SKM-1 treated with dmso at 0.1 percent for 144 hours (cell line): ENCODE data around the gene NPY2R.

Experiments used
- DNase-seq: peaks from one replicate; lab custom pipeline; 2025; ENCODE audit not compliant: unreplicated experiment; lab: John Stamatoyannopoulos, UW

The NPY2R gene, protein sequence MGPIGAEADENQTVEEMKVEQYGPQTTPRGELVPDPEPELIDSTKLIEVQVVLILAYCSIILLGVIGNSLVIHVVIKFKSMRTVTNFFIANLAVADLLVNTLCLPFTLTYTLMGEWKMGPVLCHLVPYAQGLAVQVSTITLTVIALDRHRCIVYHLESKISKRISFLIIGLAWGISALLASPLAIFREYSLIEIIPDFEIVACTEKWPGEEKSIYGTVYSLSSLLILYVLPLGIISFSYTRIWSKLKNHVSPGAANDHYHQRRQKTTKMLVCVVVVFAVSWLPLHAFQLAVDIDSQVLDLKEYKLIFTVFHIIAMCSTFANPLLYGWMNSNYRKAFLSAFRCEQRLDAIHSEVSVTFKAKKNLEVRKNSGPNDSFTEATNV

DNA sequence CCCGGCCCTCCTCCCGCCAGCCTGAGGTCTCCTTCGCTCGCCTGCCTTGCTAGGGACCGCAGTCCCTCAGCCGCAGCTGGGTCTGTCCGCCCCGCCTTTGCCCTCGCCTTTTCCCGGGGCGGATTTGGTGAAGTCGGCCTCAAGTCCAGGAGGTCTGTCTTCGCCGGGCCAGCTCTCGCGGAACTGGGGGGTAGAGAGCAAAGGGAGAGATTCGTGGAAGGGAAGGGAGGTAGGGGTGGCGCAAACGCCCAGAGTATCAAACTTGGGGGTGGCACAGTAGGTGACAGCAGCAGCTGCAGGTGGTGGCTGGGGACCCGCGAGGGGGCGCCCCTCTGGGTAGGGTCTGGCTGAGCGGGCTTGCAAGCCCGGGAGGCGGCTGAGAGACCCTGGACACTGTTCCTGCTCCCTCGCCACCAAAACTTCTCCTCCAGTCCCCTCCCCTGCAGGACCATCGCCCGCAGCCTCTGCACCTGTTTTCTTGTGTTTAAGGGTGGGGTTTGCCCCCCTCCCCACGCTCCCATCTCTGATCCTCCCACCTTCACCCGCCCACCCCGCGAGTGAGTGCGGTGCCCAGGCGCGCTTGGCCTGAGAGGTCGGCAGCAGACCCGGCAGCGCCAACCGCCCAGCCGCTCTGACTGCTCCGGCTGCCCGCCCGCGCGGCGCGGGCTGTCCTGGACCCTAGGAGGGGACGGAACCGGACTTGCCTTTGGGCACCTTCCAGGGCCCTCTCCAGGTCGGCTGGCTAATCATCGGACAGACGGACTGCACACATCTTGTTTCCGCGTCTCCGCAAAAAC lies at the start of gene NPY2R:
Gene NPY2R (plus strand): TSS at position 379 of the 797 bp plus-strand sequence. CDS start 5,304 bp downstream, outside the sequence.
- DNase-seq: no peak

DNA sequence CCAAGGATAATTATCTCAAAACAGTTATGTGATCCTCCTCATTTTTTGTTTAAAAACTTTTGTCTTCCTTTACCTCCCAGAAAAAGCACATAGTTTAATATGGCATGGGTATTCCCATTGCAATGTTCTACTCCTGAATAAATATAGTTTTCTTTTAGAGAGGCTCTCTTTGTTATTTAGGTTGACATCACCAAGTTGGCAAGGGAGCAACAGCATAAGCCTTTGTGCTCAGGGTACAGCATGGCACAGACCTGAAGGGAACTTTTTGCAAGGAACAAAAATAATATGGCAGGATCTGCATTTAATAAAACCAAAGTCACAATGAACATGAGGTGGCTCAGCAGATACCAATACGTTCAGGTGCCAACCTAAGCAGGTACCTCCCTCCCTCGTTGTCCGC lies 47.1 kb upstream of the NPY2R start:
- DNase-seq: no peak

DNA sequence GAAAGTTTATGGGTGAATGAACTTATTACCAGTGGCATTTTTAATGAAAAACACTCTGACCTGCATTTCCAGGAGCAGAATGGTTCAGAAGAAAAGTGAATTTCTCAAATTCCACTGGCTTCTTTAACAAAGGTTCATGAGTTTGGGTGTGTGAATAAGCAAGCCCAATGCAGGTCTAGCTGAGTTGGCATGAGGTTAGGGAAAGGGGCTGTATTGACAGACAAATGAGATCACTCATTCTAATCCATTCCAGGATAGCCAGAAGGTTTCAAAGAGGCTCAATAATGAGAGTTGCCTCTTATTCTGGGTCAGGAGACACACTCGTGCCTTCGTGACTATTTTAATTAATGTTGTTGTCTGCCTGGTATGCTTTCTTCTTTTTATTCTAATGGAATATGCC lies 43.7 kb upstream of the NPY2R start:
- DNase-seq: no peak

DNA sequence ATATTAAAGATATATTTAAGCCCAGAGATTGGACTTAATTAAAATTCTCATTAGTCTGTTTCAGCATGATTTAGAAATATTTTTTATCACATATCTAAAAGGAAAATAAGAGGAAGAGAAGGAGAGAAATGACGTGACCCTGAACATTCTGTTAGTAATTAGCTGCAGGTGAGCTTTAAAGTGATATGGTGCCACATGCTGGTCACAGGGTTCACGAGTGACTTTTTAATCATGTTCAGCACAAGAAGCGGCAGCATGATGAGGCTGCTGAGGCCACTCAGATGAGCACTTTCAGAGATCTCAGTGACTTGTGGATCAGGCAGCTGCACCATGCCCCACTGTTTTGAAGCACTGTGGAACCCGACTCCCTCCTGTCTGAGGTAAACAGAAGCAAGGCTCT lies 37.9 kb upstream of the NPY2R start:
- DNase-seq: no peak

DNA sequence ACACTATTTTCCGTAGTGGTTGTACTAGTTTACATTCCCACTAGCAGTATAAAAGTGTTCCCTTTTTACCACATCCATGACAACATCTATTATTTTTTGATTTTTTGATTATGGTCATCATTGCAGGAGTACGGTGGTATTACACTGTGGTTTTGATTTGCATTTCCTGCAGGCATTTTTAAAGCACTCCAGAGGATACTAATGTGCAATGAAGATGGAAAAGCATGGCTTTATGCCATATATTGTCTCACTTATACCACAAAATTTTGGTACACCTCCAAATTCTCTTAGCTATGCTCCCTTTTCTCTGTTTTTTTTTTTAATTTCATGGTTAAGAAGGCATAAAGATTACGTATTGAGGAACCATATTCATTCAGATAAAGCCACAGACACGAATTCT lies 35.1 kb upstream of the NPY2R start:
- DNase-seq: no peak

DNA sequence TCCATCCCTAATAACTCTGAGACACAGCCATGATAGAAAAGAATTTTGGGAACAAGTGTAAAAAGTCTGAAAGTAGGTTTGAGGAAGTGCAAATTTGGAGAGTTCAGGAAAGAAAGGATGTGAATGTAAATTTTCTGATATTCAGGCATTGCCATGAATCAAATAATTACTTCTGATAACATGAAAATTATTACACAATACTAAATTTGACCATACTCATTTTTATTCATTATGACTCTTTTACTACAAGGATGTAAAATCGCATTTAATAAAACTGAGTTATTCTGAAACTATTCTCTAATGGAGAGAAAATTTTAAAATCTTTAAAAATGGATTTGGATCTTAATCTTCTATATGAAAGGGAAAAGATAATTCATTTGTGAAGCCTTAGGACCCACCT lies 33.8 kb upstream of the NPY2R start:
- DNase-seq: no peak

DNA sequence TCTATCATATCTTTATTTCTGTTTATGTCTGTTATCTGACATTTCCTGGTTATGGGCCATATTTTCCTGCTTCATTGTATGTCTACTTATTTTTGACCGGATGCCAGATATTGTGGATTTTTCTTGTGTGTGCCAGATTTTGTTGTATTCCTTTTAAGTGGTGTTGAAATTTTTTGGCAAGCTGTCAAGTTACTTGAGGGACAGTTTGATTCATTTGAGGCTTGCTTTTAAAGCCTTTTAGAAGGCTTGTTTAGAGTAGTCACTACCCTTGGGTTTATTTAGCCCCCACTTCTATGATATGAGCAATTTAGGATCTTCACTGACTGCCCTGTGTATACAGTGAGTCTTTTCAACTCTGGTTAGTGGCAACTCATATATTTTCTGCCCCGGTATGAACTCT lies 29.2 kb upstream of the NPY2R start:
- no peak for DNase-seq

DNA sequence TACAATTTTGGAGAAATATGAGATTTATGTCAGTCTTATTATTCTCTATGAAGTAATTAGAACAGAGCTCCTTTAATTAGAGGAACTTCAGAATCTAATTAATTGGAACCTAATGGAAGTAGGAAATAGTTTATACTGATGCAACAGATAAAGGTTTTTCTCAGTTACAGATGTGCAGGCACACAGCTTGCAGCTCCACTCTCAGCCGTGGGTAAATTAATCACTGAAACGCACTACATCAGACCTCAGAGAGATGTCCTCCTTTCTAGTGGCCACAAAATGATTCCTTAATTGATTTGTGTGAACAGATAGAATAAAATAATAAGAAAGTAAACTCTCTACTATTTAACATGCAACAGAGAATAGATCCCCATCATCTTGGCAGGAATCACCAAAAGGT lies 21.5 kb upstream of the NPY2R start:
- no peak for DNase-seq

DNA sequence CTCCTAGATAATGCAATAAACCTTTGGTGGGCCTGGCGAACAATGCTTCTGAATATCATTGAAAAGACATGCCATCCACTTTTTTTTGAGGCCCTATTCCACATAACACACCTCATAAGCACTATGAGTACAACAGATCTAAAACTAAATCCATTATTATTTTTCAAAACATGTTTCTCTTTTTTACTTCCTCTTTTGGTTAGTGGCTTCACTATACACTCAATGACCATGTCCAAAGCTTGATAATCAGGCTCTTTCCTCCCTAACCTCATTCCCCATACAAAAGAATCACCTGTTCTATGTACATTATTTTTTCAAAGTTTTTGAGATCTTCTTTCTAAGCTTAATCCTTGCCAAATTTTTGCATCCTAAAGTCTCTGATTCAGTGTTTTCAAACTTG lies 20.4 kb upstream of the NPY2R start:
- no peak for DNase-seq

DNA sequence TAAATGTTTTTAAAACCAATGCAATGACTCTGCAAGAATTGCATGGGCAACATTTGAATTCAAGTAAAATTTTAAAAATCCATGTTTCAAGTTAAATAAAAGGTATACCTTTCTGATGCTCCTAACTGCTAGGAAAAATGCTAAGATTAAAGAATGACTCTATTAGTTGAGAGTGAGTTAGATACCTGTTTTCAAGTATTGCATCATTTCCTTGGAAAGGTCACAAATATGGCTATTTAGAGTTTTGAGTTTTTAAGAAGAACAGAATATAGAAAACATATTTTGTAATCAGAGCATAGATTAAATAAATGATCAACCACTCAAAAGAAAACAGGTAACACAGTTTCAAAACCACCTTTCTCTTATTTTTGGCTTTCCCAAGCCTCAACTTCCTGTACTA lies 18.3 kb upstream of the NPY2R start:
- no peak for DNase-seq

DNA sequence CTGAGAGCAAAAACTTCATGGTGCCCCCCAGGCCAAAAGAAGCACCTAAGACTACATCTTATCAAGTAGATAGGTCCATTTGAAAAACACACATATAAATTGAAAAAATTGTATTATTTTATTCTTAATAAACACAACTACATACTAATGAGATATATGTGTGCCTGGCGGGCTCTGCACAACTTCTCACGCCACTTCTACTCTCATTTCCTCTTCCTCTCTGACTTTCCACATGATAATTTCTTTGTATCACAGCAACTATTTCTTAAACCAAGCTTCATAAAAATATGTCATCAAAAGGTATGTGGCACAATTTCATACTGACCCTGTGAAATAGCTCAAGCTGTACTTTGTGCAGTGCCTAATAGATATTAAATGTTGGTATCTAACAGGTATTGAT lies 10.7 kb upstream of the NPY2R start:
- DNase-seq: no peak

DNA sequence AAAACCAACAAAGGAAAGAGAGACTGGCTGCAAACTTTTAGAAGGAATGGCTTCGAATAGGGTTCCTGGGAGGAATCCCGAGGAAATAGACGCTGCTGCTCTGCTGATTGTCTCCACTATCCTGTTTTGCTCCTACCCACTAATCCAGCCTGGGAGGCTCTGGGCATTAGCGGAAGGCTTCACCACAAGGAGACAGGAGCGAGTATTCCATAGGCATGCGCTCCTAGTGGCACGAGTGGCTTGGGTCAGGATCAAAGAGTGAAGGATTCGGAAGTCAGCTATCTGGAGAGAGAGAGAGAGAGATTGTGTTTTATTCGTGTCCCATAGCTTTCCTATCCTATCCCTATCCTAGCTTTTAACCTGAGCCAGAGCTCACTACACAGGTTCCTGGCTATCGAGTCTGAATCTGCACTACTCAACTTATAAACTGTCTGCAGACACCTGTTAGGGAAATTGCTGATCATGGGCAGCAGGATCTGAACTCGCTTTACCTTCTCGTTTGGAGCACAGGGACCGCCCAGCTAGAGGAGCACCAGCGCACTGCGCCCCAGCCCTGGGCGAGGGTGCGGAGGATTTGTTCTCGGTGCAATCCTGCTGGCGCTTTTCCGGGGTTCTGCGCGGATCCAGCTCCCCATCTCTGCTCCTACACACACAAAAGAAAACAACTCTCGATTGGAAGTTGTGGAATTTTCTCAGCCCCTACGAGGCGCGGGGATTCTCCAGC lies 740 bp upstream of the NPY2R start:
- DNase-seq: no peak

DNA sequence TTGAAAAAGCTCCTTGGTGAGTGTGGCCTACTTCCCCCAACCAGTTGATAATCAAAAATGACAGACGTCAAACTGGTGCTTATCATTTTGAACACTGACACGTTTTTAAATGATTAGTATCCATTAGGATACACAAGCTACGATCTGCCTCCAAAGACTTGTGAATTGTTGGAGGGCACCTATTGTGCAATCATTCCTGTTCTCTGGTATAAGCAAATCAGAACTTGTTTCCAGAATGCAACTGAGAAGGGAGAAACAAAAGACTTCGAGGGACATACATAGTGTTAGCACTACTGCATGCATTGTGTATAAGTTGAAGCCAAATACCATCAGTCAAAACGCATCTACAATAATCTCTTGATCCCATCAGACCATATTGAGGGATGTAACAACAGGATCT lies 11.6 kb downstream of the NPY2R start:
- no peak for DNase-seq

DNA sequence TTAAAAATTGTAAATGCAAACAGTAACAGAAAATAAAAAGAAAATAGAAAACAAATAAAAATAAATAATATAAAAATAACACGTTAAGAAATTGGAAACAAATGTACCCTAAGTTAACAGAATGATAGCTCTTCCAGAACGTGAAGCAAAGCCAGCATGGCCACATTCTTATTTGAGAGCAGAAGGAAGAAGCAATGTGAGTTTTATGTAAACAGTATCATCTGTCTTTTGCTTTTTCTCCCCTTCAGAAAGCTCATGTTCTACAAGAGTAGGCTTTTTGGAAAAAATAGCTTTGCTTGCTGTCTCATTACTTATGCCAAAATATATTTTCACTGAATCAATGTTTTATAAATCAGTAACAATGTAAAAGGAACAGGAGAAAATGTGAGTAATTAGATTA lies 18.7 kb downstream of the NPY2R start:
- DNase-seq: no peak

DNA sequence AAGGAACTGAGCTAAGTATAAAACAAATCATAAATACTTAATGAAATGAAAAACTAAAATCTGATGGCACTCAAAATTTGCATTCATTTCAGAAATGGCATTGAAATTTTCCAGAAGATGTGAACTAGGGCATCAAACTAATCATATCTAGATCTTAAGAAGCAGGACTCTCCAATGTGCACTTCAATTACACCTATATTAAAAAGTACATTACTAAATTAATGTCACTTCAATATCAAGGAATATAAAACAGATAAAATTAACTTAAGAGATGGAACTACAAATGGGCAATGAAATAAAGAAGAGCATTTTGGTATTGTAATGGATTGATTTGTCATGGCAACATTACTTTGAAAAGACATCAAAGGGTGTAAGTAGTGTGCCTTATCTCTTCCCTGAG lies 20.3 kb downstream of the NPY2R start:
- no peak for DNase-seq

DNA sequence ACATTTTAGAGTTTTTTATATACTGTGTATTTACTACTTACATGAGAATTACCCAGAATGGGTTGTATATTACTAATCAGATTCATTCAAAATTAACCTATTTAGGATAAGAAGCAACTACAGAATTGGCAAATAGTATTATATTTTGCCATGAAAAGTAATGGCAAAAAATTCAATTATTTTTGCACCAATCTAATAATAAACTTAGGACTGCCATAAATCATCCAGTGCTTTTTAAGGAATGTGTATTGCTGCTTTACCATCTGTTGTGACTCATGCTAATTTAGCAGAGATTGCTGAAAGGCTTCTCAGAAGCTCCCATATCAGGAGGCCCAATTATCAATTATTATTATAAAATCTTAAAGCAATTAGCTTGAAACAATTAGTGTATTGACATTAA lies 24.0 kb downstream of the NPY2R start:
- DNase-seq: no peak

DNA sequence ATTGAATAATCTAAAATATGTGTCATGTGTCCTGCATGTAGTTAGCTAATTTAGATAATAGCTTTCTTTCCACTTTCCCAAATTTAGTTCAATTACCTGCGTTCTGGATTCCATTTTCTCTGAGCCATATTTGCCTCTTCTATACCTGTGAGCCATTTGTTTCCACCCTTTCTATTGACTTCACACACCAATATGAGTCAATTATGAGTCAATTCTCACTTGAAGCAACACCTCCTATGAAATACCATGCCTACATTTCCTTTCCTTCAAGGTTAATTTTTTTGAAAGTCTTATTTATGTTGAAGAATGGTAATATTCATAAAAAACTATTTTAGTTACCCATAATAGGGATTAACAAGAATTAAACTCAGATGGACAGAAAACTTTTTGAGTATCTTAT lies 25.8 kb downstream of the NPY2R start:
- no peak for DNase-seq

DNA sequence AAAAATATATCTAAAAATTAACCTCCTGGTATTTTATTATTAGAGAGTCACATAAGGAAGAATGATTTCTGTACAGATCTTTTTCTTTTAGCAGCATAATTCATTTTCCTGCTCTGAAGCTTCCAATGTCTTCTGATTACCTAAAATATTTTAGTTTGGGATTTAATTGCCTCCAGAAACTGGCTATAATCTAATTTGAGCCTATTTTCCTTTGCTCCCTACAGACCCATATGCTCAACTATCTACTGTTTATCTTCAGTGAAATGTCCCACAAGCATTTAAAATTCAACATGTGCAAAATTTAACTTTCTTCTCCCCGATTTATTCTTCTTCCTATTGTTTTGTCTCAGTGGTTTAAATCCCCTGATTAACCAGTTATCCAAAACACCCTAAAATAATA lies 29.1 kb downstream of the NPY2R start:
- no peak for DNase-seq

DNA sequence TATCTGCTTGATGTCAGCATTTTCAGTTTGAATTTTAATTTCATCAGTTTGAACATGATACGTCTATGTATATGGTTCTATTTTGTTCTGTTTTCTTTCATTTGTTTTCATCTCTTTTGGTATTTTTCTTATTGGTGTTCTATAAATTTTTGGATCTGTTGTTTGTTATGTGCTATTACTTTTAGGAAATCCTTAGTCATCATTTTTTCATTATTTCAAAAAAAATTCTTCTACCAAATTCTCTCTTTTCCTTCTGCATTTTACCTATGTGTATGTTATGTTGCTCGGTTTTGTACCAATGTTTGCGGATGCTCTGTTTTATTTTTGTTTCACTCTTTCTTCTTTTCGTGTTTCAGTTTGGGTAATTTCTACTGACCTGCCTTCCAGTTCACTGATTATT lies 32.8 kb downstream of the NPY2R start:
- no peak for DNase-seq

DNA sequence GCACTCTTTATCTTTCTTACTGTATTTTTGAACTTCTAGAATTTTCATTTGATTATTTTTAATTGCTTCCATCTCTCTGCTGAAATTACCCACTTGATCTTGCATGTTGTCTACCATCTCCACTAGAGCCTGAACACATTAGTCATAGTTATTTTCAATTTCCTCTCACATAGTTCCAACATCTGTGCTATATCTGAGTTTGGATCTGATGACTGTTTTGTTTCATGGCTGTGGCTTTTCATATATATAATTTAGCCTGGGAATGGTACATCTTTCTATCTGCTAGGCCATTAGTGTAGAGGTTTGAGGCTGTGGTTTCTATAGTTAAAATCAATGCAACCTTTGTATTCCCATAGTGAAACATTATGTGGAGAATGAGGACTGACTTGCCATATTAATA lies 33.2 kb downstream of the NPY2R start:
- DNase-seq: no peak

DNA sequence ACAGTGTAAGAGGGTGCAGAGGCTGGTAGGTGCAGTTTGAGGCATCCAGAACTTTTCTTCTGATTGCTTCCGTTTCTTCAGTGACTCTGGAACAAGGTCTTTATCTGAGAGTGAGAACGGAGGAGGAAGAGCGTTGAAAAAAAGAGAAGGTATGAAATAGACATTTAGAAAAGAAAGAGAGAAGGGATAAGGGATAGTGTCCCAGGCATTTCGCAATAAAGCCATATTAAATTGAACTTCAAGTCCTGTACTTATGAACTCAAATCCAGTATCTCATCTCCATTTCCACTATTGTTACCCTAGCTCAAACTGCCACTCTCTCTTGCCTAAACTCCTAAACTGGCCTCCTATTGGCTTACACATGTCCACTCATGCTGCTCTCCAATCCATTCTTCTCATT lies 36.7 kb downstream of the NPY2R start:
- DNase-seq: no peak
